Measurements from ENCODE around the gene TIMP1.

DNA sequence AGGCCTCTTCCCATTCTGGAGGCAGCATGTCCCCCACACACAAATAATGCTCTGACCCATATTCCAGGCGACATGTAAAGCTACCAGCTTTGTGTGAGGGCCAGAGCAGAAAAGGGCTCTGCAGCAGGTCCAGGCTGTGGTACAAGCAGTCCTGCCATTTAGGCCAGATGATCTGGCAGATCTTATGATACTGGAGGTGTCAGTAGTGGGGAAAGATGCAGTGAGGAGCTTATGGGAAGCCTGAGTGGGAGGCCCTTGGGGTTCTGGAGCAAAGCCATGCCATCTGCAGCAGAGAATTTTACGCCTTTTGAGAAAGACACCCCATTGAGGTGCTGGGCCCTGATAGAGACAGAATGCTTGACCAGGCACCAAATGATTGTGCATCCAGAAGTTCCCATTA is 29.7 kb downstream of the TIMP1 start:
- no peak for TF ChIP-seq CTCF (IDR thresholded peaks at IDR 0.05)
- no peak for TF ChIP-seq POLR2A (IDR thresholded peaks at IDR 0.05)

All from vagina (tissue), 2 donors.